SK-N-SH (cell line): ENCODE measurements around the gene DNAJC24.

ENCODE experiments used
- CTCF ChIP-seq: fragments of 200-600 bp; sonication (generic); IDR thresholded peaks from 2 replicates; pipeline ENCODE4 v1.6.1; 2017; ENCODE audit warnings: antibody characterized with exemption, mild to moderate bottlenecking, moderate library complexity
- ELF1 ChIP-seq: IDR thresholded peaks from 2 replicates; pipeline ENCODE4 v1.4.0; 2012
- EP300 ChIP-seq, 2 experiments: IDR thresholded peaks; 2 replicates each; pipeline versions ENCODE4 v1.4.0 to v1.6.1; 2012; ENCODE audit warnings: borderline replicate concordance in 1 of 2, low read depth in 1 of 2, low read length in 1 of 2

- TF ChIP-seq CTCF (no peak), ELF1 (no peak), EP300 (IDR thresholded peaks at IDR 0.05; ENCODE audit: borderline replicate concordance in 1 of 2, low read depth in 1 of 2, low read length in 1 of 2) (no peak)
Observed at GRCh38 chr11:31442086-31442485, 72.4 kb downstream of the DNAJC24 start.
